Chondrocyte (in vitro differentiated cells): ENCODE measurements around the gene UMAD1. TPM values are rescaled to one million over a fixed set of nuclear protein-coding genes. Genes with fewer than 3 reads are reported as not detected.
"Not testable (repeated sequence)": the region's sequence is repeated elsewhere in the genome, so short reads cannot be mapped to it uniquely, and the experiment has no call there.

ENCODE experiments used
- DNase-seq: peaks from one replicate; pipeline ENCODE4 v3.0.0; 2021; ENCODE audit warnings: mixed read lengths, low spot score
- H3K27ac Mint-ChIP-seq: one replicate; pipeline ENCODE4 v1.8.0; 2021; ENCODE audit warnings: mild to moderate bottlenecking, moderate library complexity, mixed read lengths; ENCODE audit not compliant: unreplicated experiment
- H3K27me3 Mint-ChIP-seq: 2 replicates; pipeline ENCODE4 v1.8.0; 2021; ENCODE audit warnings: low read depth, mixed read lengths
- H3K36me3 Mint-ChIP-seq: 2 replicates; pipeline ENCODE4 v1.8.0; 2021; ENCODE audit warnings: low read depth, mixed read lengths
- H3K4me1 Mint-ChIP-seq: 2 replicates; pipeline ENCODE4 v1.8.0; 2021; ENCODE audit warnings: low read depth, mild to moderate bottlenecking, mixed read lengths
- H3K4me3 Mint-ChIP-seq: one replicate; pipeline ENCODE4 v1.8.0; 2021; ENCODE audit warnings: mild to moderate bottlenecking, moderate library complexity, mixed read lengths; ENCODE audit not compliant: unreplicated experiment
- H3K9me3 Mint-ChIP-seq: 2 replicates; pipeline ENCODE4 v1.8.0; 2021; ENCODE audit warnings: low read depth, mixed read lengths
- CTCF ChIP-seq: fragments of 200-600 bp; sonication (generic); IDR thresholded peaks from 2 replicates; pipeline ENCODE4 v1.5.0; 2021; ENCODE audit warnings: antibody characterized with exemption, mild to moderate bottlenecking, moderate library complexity
- total RNA-seq: library from RNA; stranded (reverse); gene quantifications from 3 replicates; pipeline ENCODE4 v1.2.1, GENCODE V29; 2021

The UMAD1 gene
- total RNA-seq, 1 donor from 2014 or later: 5.5 TPM

DNA sequence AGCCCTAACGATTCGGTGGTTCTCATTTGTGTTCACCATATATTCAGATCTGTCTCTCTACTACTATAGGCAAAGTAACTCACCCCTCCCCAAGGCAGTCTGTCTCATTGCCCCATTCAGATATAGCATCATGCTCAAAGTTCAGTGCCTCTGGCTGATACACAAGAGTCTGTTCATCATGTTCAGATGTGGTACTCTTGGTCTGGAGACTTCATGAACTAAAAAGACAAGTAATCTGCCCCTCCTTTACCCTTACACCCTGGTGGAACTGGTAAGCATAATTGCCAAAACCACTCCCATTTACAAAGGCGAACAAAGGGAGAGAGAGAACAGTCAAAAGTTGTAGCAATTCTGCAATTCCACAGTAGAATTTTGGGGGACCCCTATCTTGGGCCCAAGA, 29.9 kb downstream of the UMAD1 start:
- H3K4me3 Mint-ChIP-seq: no peak overlapping the region
- no peaks in the 10 kb centered on the region for H3K4me1 Mint-ChIP-seq
- no peaks in the 10 kb centered on the region for H3K27me3 Mint-ChIP-seq
- H3K9me3 Mint-ChIP-seq: no peaks in the 10 kb centered on the region
- no peak for TF ChIP-seq CTCF
- no peak for DNase-seq
- no peaks in the 10 kb centered on the region for H3K36me3 Mint-ChIP-seq
- H3K27ac Mint-ChIP-seq: no peak overlapping the region

DNA sequence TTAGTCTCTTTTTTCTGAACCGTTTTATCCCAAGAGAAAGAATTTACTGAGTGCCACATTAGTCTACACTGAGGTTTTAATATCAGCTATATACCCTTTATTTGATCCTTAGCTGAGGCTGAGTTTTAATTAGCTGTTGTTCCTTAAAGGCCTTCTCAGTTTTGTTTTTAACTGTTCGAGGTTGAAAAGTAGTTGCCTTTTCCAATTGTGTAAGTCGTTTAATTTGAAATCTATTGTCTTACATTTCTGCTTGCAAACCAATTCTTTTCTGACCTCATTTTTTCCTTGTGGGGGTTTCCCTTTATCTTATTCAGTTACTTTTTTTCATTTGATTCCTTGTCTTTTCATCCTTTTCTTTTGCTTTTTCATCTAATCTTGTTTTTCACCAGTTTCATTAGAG, 30.8 kb downstream of the UMAD1 start:
- H3K4me1 Mint-ChIP-seq: no peaks in the 10 kb centered on the region
- no peak for DNase-seq
- H3K27ac Mint-ChIP-seq: no peak overlapping the region
- no peaks in the 10 kb centered on the region for H3K9me3 Mint-ChIP-seq
- no peaks in the 10 kb centered on the region for H3K27me3 Mint-ChIP-seq
- no peak overlapping the region for H3K4me3 Mint-ChIP-seq
- TF ChIP-seq CTCF: no peak
- peaks cover 3% of the 10 kb centered on the region for H3K36me3 Mint-ChIP-seq

DNA sequence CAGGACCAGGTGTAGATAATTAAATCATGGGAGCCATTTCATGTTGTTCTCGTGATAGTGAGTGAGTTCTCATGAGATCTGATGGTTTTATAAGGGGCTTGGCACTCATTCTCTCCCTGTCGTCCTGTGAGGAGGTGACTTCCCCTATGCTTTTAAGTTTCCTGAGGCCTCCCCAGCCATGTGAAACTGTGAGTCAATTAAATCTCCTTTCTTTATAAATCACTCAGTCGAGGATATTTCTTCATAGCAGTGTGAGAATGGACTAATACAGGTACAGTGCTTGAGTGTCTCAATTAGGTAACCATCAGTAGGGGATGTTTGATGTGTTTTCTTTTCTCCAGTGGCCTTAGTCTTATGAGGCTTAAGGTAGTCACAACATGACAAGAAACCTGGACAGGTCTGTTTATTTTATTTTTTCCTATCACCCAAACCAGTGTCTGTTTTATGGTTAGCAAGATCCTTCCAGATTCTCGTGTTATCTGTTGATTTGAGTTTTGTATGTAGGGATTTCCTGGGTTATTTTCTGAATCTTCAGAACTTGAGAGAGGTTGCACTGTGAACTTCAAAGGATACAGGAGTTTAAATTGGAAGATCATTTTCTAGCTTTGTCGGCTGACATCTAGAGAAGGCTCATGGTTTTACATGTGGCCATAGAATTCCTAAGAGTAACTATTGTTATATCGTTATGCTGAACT, 32.1 kb downstream of the UMAD1 start:
- TF ChIP-seq CTCF: no peak
- peaks cover 5% of the 10 kb centered on the region for H3K36me3 Mint-ChIP-seq
- H3K9me3 Mint-ChIP-seq: no peaks in the 10 kb centered on the region
- H3K27me3 Mint-ChIP-seq: no peaks in the 10 kb centered on the region
- no peaks in the 10 kb centered on the region for H3K4me1 Mint-ChIP-seq
- no peak for DNase-seq
- H3K27ac Mint-ChIP-seq: no peak overlapping the region
- H3K4me3 Mint-ChIP-seq: no peak overlapping the region

- no peak for TF ChIP-seq CTCF
These were observed 32.6 kb downstream of the UMAD1 start for GRCh38 chr7:7673240-7673550.

DNA sequence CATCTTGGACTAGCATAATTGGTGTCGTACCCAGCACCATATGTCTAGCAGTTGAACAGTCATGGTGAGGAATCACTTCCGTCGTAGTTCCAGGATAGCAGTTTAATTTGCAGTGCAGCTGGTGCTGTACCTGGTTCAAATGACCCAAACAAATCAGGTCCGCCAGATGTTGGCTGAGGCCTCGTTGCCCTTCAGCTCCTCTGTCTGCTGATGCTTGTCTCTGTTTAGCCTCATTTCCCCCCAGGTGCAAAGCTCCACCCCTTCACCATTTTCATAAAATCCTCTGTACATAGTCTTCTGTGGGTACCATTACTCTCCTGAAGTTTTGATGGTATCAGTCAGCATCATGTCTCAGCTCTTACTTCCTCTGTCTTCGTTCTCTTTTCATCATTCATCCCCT, 35.1 kb downstream of the UMAD1 start:
- H3K9me3 Mint-ChIP-seq: peaks cover 3% of the 10 kb centered on the region
- H3K27me3 Mint-ChIP-seq: no peaks in the 10 kb centered on the region
- H3K4me3 Mint-ChIP-seq: no peak overlapping the region
- DNase-seq: no peak
- H3K27ac Mint-ChIP-seq: no peak overlapping the region
- no peak for TF ChIP-seq CTCF
- no peaks in the 10 kb centered on the region for H3K4me1 Mint-ChIP-seq
- peaks cover 9% of the 10 kb centered on the region for H3K36me3 Mint-ChIP-seq

More at GRCh38 chr7:7673240-7673550, 32.6 kb downstream of the UMAD1 start:
- Mint-ChIP-seq H3K27ac (no peak overlapping the region), H3K36me3 (peaks cover 9% of the 10 kb centered on the region), H3K4me1 (no peaks in the 10 kb centered on the region), H3K27me3 (no peaks in the 10 kb centered on the region), H3K9me3 (peaks cover 3% of the 10 kb centered on the region), H3K4me3 (no peak overlapping the region)
- DNase-seq: no peak

DNA sequence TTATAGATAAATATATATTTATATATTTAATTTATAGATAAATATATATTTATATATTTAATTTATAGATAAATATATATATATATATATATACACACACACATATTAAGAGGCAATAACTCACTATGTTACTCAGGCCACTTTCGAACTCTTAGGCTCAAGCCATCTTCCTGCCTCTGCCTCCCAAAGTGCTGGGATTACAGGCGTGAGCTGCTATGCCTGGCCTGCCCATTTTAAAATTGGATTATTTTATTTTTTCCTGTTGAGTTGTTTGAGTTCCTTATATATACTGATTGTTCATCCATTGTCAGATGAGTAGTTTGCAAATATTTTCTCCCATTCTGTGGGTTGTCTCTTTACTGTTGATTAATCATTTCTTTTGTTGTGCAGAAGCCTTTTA, 39.1 kb downstream of the UMAD1 start:
- not testable (repeated sequence) for H3K9me3 Mint-ChIP-seq, H3K27ac Mint-ChIP-seq, H3K4me3 Mint-ChIP-seq, H3K27me3 Mint-ChIP-seq, H3K4me1 Mint-ChIP-seq, DNase-seq, H3K36me3 Mint-ChIP-seq
